ENCODE results near the gene PTRHD1. TPM values are rescaled to one million over a fixed set of nuclear protein-coding genes. Genes with fewer than 3 reads are reported as not detected.

Gene PTRHD1
- total and polyA plus RNA-seq, 2 of the 8 experiments (the other 6 are each of a cell fraction or from before 2014, with no cell fraction given), result 46.2 to 91.9 TPM

DNA sequence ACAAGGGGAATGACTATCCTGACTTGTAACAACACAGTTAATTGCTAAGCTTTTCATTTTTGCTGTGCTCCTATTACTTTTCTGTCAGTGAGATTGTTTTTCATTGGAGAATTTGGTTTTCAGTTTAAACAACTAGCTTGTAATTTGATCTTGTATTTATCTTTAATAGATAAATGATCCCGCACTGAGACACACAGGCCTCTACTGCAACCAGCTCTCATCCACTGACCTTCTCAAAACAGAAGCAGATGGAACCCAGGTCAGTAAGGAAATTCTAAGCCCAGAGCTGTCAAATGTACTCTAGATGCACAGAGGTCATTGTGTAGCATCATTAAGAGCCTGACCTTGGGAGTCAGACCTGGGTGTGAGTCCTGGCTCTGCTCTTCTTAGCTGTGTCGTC lies 30.7 kb downstream of the PTRHD1 start:
- H4K20me1 ChIP-seq (replicated peaks in 1 of 2; ENCODE audit: control insufficient read depth in 1 of 2, insufficient read depth in 2 of 2, low read length in 2 of 2), result no peaks in the 10 kb centered on the region
- H3K14ac ChIP-seq (ENCODE audit: insufficient read length), result no peak overlapping the region
- H3K9me3 ChIP-seq (ENCODE audit: insufficient read depth in 2 of 2, low read depth in 1 of 2, low read length in 1 of 2), result no peaks in the 10 kb centered on the region
- peaks cover 0 to 13% (median 3%) of the 10 kb centered on the region in 4 experiments; a peak in 5 of 8 replicates for H3K36me3 ChIP-seq (ENCODE audit: control insufficient read depth in 2 of 4, insufficient read depth in 4 of 4, low read length in 3 of 4)
- no peak overlapping the region for H2AFZ ChIP-seq (ENCODE audit: low read length)
- H2AK5ac ChIP-seq (ENCODE audit: low read depth, low read length), result no peak overlapping the region
- no peak overlapping the region for H3K23ac ChIP-seq (ENCODE audit: insufficient read length)
- POLR2A ChIA-PET (ENCODE audit: partially characterized antibody), result no interaction called here
- no peak overlapping the region for H4K8ac ChIP-seq (ENCODE audit: extremely low read depth, insufficient read depth, low read length)
- no peak overlapping the region for H4K5ac ChIP-seq (ENCODE audit: insufficient read length, low read depth, low read length)
- H3K4me2 ChIP-seq (ENCODE audit: insufficient read depth in 1 of 2, low read depth in 2 of 2, low read length in 2 of 2), result no peak overlapping the region
- 91% methylated on average over 2 of the region's 2 CpGs; no CpG with 5 or more reads in 1 of the 2 experiments for WGBS, 2 experiments (ENCODE audit: extremely low coverage in 1 of 2, insufficient coverage in 1 of 2, insufficient read length in 1 of 2, insufficient replicate concordance in 2 of 2, low coverage in 1 of 2, low lambda C conversion rate in 2 of 2, missing lambda C conversion rate in 1 of 2)
- H3K79me2 ChIP-seq (ENCODE audit: control insufficient read depth in 1 of 2, insufficient read depth in 2 of 2, low read length in 2 of 2), result no peaks in the 10 kb centered on the region
- peaks cover 0 to 2% (median 0%) of the 10 kb centered on the region in 4 experiments; a peak in 1 of 7 replicates for H3K27me3 ChIP-seq (replicated peaks in 1 of 4; ENCODE audit: control insufficient read depth in 3 of 4, extremely low read depth in 1 of 4, insufficient read depth in 3 of 4, low read length in 3 of 4)
- H3K4ac ChIP-seq (replicated peaks; ENCODE audit: insufficient read length, low read depth, low read length), result no peak overlapping the region
- no peaks in the 10 kb centered on the region; a peak in 2 of 7 replicates for H3K4me1 ChIP-seq (replicated peaks in 1 of 4; ENCODE audit: control insufficient read depth in 3 of 4, insufficient read depth in 4 of 4, low read length in 3 of 4)
- H3K4me3 ChIP-seq (ENCODE audit: extremely low read depth in 1 of 4, insufficient read depth in 2 of 4, low read depth in 3 of 4, low read length in 4 of 4), result no peak overlapping the region
- no peaks in the 10 kb centered on the region for H3K79me1 ChIP-seq (ENCODE audit: low read depth, low read length)
- CTCF ChIA-PET (ENCODE audit: partially characterized antibody), result interaction anchor here (1.3 to 2.0 kb wide), 3 partner anchors 24 to 150 kb away, joined by 3 to 6 read pairs (median 5); no protein-coding TSS in a partner anchor
- no peak overlapping the region for H3K9ac ChIP-seq (replicated peaks in 1 of 4; ENCODE audit: extremely low read depth in 1 of 4, low read depth in 3 of 4, low read length in 3 of 4)
- no peak overlapping the region for H2BK15ac ChIP-seq (ENCODE audit: low read length)
- H3K27ac ChIP-seq (ENCODE audit: low read depth, low read length), result no peak overlapping the region
- H2BK12ac ChIP-seq (ENCODE audit: low read depth, low read length), result no peak overlapping the region
- FAIRE-seq, result no peak
- no peak overlapping the region for H2BK20ac ChIP-seq (ENCODE audit: low read length)
- no peaks in the 10 kb centered on the region for H3K23me2 ChIP-seq (ENCODE audit: low read depth, low read length)
- no peak overlapping the region for H2BK5ac ChIP-seq (ENCODE audit: low read depth, low read length)
- no peak overlapping the region for H3K56ac ChIP-seq (replicated peaks; ENCODE audit: insufficient read length, low read depth, low read length)
- DNase-seq (ENCODE audit: low read depth in 1 of 2, low spot score in 2 of 2), result no peak
- H2BK120ac ChIP-seq (replicated peaks; ENCODE audit: low read depth, low read length), result no peak overlapping the region
- no peak overlapping the region for H4K91ac ChIP-seq (replicated peaks; ENCODE audit: insufficient read length, low read length)
- H3K18ac ChIP-seq (ENCODE audit: extremely low read depth, low read length), result no peak overlapping the region
- no peak for TF ChIP-seq SP1 (IDR thresholded peaks at IDR 0.05; ENCODE audit: low read depth, low read length)
- TF ChIP-seq ZNF274 (IDR thresholded peaks at IDR 0.05; ENCODE audit: borderline replicate concordance, extremely low read depth, low read length), result no peak
- no peak for TF ChIP-seq CHD1 (IDR thresholded peaks at IDR 0.05; ENCODE audit: low read depth, low read length)
- TF ChIP-seq BACH1 (IDR thresholded peaks at IDR 0.05; ENCODE audit: low read length), result no peak
- TF ChIP-seq, protein P1, sequence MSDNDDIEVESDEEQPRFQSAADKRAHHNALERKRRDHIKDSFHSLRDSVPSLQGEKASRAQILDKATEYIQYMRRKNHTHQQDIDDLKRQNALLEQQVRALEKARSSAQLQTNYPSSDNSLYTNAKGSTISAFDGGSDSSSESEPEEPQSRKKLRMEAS (IDR thresholded peaks at IDR 0.05), result no peak
- TF ChIP-seq BRCA1 (IDR thresholded peaks at IDR 0.05; ENCODE audit: low read depth, low read length), result no peak
- no peak for TF ChIP-seq SRF (IDR thresholded peaks at IDR 0.05; ENCODE audit: low read depth, low read length)
- no peak for TF ChIP-seq FOSL1 (IDR thresholded peaks at IDR 0.05; ENCODE audit: insufficient read depth, low read depth, low read length)
- no peak for TF ChIP-seq TAF7 (optimal IDR thresholded peaks at IDR 0.05; ENCODE audit: borderline replicate concordance, low read depth, low read length)
